ENCODE measurements around the gene LSP1.
"Not testable (repeated sequence)": the region's sequence is repeated elsewhere in the genome, so short reads cannot be mapped to it uniquely, and the experiment has no call there.

LSP1 gene

GRCh38 chr11:1879342-1879940 is 26.6 kb downstream of the LSP1 start:
- DNase-seq: no peak

GRCh38 chr11:1879941-1880720 is 27.2 kb downstream of the LSP1 start:
- DNase-seq: no peak

GRCh38 chr11:1880746-1881441 is 28.0 kb downstream of the LSP1 start:
- DNase-seq: no peak

- DNase-seq: no peak
Observed at GRCh38 chr11:1881442-1882264, 28.8 kb downstream of the LSP1 start.

- peak; percentile 16 for DNase-seq
Observed at GRCh38 chr11:1882265-1883238, 29.7 kb downstream of the LSP1 start.

GRCh38 chr11:1883346-1884302 is 30.7 kb downstream of the LSP1 start:
- DNase-seq: no peak

- no peak for DNase-seq
Observed at GRCh38 chr11:1884303-1884700, 31.4 kb downstream of the LSP1 start.

- DNase-seq: not testable (repeated sequence)
Observed at GRCh38 chr11:1886551-1886950, 33.7 kb downstream of the LSP1 start.

- no peak for DNase-seq
Observed at GRCh38 chr11:1887451-1888346, 34.8 kb downstream of the LSP1 start.

GRCh38 chr11:1888347-1888753 is 35.5 kb downstream of the LSP1 start:
- no peak for DNase-seq

- DNase-seq: no peak
Observed at GRCh38 chr11:1888811-1889210, 35.9 kb downstream of the LSP1 start.

- no peak for DNase-seq
Observed at GRCh38 chr11:1889224-1889930, 36.5 kb downstream of the LSP1 start.

- DNase-seq: no peak
Observed at GRCh38 chr11:1889941-1890855, 37.3 kb downstream of the LSP1 start.

GRCh38 chr11:1890856-1891830 is 38.3 kb downstream of the LSP1 start:
- no peak for DNase-seq

- DNase-seq: no peak
Observed at GRCh38 chr11:1891831-1892115, 38.9 kb downstream of the LSP1 start, which contains the start of gene PRR33. TSS of gene PRR33 (minus strand) at chr11:1891895. CDS start at chr11:1890584, 1,311 bp downstream.

GRCh38 chr11:1892116-1892515 is 39.2 kb downstream of the LSP1 start:
- no peak for DNase-seq

- DNase-seq: no peak
Observed at GRCh38 chr11:1892558-1892957, 39.7 kb downstream of the LSP1 start.

Data from DMS79 (cell line).